HCEC 1CT (cell line): ENCODE data around the gene SSPN.

ENCODE experiments used
- DNase-seq: peaks from one replicate; pipeline ENCODE4 v3.0.0-alpha.2; 2017

SSPN gene

GRCh38 chr12:26187014-26187798 is 8.2 kb upstream of the SSPN start:
- DNase-seq = no peak

GRCh38 chr12:26188127-26188526 is 7.2 kb upstream of the SSPN start:
- peak; percentile 81 for DNase-seq

- no peak for DNase-seq
These were observed 6.7 kb upstream of the SSPN start for GRCh38 chr12:26188641-26189040.

- DNase-seq = no peak
These were observed 3.2 kb upstream of the SSPN start for GRCh38 chr12:26192142-26192541.

DNA sequence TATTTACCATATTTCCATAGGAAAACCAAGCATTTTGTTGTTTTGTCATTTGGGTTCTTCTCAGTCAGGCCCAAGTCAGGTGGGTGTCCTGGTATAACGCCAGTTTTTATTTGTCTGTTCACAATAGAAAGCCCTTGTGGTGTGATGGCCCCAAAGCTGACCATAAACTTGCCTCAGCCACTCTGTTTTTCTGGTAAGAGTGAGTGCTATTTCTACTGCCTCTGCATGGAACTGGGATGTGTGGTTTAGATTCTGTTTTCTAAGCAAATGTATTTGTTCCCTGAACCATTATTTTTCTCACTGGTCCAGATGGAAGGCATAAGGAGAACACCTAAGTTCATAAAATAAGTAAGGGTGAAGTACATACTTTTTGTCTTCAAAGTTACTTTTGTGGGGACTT is 1.8 kb upstream of the SSPN start:
- no peak for DNase-seq

GRCh38 chr12:26195641-26196420 is 458 bp downstream of the SSPN start:
- peak; percentile 41 for DNase-seq

DNA sequence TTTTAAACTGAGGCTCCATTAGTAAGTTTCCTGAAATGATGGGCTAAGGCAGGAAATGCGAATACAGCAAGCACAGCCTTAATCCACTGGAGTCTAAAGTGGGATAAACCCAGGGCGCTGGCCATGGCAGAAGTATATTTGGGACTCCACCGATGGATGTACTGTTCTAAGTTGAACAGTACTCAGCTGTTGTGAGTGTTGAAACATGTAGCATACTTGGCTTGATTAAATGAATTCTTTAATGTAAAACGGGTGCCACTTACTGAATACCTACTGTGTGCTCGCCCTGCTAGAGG is 996 bp downstream of the SSPN start:
- no peak for DNase-seq

DNA sequence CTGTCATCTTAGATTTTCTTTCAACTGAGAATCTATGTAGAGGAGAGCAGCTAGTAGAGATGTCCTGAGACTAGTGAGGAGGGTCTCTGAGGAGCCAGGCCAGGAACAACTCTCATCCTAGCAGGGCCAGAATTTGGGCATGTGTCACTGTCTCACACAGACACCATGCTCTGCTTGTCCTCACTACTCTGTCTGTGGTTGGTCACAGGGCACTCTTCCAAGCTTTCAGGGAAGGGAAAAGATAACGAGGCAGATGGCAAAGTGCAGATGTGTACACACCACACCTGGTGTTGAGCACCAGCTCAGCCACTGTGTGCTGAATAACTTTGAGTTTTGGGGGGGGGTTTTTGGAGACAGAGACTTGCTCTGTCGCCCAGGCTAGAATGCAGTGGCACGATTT is 2.5 kb downstream of the SSPN start:
- no peak for DNase-seq

GRCh38 chr12:26198742-26199141 is 3.4 kb downstream of the SSPN start:
- DNase-seq = peak; percentile 42

DNA sequence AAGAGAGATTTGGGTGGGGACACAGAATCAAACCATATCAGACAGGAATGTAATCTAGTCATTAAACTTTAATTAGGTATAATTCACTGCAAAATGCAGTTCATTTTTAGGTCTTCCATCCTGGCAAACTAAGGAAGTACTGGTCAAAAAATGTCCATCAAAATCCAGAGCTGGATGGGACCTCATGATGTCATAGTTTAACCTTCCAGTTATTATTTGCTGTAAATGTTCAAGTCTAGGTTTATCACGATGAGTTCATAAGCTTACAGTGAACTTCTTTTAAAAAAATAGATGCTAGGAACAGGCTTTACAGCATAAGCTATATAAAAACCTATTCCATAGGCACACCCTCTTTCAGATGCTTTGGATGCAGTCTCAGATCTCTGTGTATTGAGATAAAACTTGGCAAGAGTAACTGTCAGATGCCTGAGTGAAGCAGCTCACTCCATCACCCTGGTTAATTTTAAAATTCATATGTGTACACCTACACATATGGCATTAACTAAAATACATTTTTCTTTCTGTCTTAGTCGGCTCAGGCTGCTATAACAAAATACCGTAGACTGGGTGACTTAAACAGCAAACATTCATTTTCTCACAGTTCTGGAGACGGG is 7.9 kb downstream of the SSPN start:
- DNase-seq = no peak

- peak; percentile 11 for DNase-seq
These were observed 9.4 kb downstream of the SSPN start for GRCh38 chr12:26204612-26205289.

DNA sequence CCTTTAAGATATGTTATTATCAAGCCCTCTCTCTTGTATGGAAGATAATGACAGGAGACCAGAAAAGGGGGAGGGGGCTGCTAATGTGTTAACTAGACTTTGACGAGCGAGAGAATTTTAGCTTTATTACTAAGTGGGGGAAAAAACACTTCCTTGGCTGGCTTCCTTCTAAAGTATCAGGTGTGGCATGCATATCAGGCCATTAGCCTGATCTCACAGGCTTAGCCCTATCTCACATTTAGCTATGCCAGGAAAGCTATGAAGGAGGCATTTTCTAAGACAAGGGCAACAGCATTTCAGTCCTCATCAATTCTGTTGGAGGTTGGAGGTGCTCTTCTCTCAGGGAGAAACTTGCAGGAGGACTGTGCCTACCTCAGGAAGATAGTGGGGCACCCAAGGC is 9.9 kb downstream of the SSPN start:
- DNase-seq = no peak

DNA sequence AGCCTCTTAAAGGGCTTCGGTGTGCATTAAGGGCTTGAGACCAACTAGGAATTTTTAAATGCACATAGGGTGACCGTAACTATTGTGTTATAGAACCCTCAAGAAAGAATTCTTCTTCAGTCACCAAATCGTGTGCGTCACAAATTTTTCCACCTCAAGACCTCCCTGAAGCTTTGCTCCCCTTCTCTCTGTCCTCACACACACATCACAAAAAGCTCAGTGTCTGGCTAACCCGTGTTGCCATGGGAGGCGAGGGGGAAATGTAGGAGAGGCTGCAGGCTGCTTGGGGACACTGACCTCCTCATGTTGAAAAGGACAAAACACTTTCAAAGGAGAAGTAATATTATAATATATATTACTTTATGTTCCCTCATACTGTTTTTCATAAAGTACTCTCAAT is 10.6 kb downstream of the SSPN start:
- DNase-seq = no peak

GRCh38 chr12:26211331-26211730 is 16.0 kb downstream of the SSPN start:
- DNase-seq = no peak

GRCh38 chr12:26212396-26212795 is 17.0 kb downstream of the SSPN start:
- DNase-seq = no peak

GRCh38 chr12:26212988-26213387 is 17.6 kb downstream of the SSPN start:
- DNase-seq = no peak

DNA sequence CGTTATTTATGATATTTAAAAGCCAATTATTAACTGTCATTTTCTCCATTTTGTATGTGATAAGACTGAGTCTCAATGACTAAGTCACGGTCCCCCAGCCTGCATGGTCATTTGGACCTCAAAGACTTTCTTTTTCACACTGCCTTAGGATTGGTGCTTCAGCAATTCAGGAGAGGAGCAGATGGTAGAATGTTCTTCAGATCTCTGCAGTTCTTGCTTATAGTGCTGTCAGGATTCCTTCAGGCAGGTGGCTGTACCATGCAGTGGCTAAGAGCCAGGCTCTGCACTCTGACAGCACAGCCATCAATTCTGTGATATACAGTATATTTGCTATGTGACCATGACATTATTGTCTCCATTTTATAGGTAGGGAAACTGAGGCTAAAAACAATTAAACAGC is 18.7 kb downstream of the SSPN start:
- no peak for DNase-seq

GRCh38 chr12:26219736-26220135 is 24.4 kb downstream of the SSPN start:
- no peak for DNase-seq

GRCh38 chr12:26224657-26225056 is 29.3 kb downstream of the SSPN start:
- DNase-seq = no peak

DNA sequence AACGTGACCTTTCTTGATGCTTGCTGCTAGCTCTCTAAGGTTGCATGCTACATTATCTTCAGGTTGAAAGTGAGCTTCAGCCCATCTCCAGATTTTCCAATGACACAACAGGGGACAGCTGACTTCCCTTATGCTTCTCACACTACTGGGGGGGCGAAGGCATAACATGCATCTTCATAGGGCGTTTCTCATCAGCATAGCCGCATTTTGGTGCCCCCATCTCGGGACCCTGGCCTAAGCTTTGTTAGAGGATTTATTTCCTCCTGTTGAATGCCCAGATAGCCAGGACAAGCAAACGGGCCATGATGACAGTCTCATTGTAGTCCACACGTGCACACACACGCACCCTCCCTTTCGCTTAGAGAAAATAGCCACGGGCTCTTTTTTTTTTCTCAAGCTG is 30.7 kb downstream of the SSPN start:
- DNase-seq = no peak

DNA sequence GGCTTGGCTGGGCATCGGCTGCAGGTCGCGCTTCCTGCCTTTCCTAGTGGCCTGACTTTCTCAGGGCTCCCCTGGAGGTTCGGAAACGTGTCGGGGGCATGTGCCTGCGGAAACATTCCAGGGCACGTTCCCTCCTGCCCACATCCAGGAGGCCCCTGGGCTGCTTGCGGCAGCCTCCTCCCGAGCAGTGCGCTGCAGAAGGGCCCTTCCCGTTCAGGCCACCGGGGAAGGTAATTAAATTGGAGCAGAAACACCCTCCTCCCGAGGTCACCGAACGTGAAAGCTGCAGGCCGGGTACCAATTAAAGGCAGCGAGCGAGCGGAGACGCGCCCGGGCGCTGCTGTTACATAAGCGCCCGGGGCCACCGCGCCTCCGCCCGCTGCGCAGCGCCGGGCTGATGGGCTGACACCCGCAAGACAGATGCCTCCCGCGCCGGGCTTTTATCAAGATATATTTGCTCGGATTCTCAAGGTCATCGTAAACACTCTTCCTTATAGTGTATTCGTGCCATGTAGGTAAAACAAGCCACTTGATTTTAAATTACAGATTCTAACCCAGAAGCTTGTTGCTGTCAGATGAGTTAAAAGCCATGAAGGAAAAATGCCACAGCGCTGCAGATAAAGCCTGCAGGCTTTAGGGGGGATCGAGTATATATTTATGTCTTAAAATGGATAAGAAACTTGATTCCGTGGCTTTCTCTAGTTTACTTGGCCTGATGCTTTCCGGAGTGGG is 31.4 kb downstream of the SSPN start:
- DNase-seq = no peak

DNA sequence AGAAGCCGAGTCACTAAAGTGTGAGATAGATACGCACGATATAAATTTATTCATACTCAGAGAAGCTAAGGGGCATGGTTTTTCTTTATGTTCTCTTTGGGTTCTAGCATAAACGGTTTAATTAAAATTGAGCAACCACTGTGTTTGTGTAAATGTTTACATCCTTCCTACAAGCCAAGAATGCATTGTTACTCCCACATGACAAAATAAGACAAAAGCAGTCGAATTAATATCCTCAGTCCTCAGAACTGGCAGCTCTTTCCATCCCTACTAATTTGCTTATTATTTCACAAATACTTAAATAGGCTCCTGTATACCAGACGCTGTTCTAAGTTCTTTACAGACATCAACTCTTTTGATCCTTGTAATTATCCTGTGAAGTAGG is 32.0 kb downstream of the SSPN start:
- DNase-seq = no peak

- DNase-seq = no peak
These were observed 34.5 kb downstream of the SSPN start for GRCh38 chr12:26229910-26230309.
